K562 (cell line): ENCODE results near the gene RPL7L1. TPM values are rescaled to one million over a fixed set of nuclear protein-coding genes. Genes with fewer than 3 reads are reported as not detected.

Experiments used
- ATAC-seq: fragments of 200-7000 bp; cut with Tn5 transposase; 3 replicates; pipeline ENCODE4 v1.9.1; 2020; ENCODE audit warnings: moderate library complexity
- BruUV-seq: library from RNA; stranded (reverse); fragments of 400-500 nt; replicated peaks from 2 replicates; lab custom pipeline; 2021; lab: Mats Ljungman, UMichigan
- CTCF ChIA-PET: fragments of 300-600 bp; formaldehyde crosslinking; extraction: SDS; loops from one replicate; lab custom pipeline; 2021; ENCODE audit warnings: low intra/inter-chr PET ratio; lab: Yijun Ruan, JAX
- POLR2A ChIA-PET: fragments of 300-600, 350-650 bp; sonication (Branson Sonifier 250); formaldehyde crosslinking; extraction: SDS; loops from one replicate; lab custom pipeline; 2021; ENCODE audit warnings: antibody characterized with exemption, inconsistent platforms; lab: Yijun Ruan, JAX
- DNase-seq, 4 experiments: peaks; one replicate each; pipeline versions ENCODE4 v3.0.0 to v3.0.0-alpha.2; 2011 to 2018; ENCODE audit warnings: low spot score in 3 of 4, mixed read lengths in 3 of 4; ENCODE audit errors: extremely low read depth in 1 of 4
- FAIRE-seq: peaks from 2 replicates; lab custom pipeline; 2011; peaks lifted over from hg19 to GRCh38; lab: Jason Lieb, UNC
- H2AFZ ChIP-seq: 2 replicates; pipeline ENCODE4 v1.6.0; 2011; ENCODE audit warnings: low read depth, low read length, control low read depth, inconsistent platforms
- H3K27ac ChIP-seq: fragments of 200-600 bp; 3 replicates; pipeline ENCODE4 v1.8.0; 2011; ENCODE audit warnings: low read depth, mild to moderate bottlenecking, control low read depth, inconsistent platforms, low read length, moderate library complexity, mixed read lengths; ENCODE audit errors: extremely low read depth
- H3K27me3 ChIP-seq, 2 experiments: fragments of 300-600 bp in 1 of 2; 2 replicates in 1 of 2; 3 replicates in 1 of 2; pipeline versions ENCODE4 v1.6.0 to v1.8.0; 2011; ENCODE audit warnings: inconsistent platforms in 2 of 2, low read length in 2 of 2, mild to moderate bottlenecking in 1 of 2, mixed read lengths in 1 of 2, moderate library complexity in 1 of 2; ENCODE audit not compliant: control insufficient read depth in 2 of 2, insufficient read depth in 2 of 2
- H3K36me3 ChIP-seq: fragments of 300-600 bp; 3 replicates; pipeline ENCODE4 v1.8.0; 2011; ENCODE audit warnings: mild to moderate bottlenecking, low read length, inconsistent platforms; ENCODE audit not compliant: control insufficient read depth, insufficient read depth
- H3K4me1 ChIP-seq, 2 experiments: fragments of 200-600 bp in 1 of 2; replicated peaks in 1 of 2; 2 replicates in 1 of 2; 3 replicates in 1 of 2; pipeline versions ENCODE4 v1.5.1 to v1.8.0; 2011; ENCODE audit warnings: inconsistent platforms in 2 of 2, low read length in 2 of 2, mild to moderate bottlenecking in 1 of 2, mixed read lengths in 1 of 2, moderate library complexity in 1 of 2; ENCODE audit not compliant: control insufficient read depth in 2 of 2, insufficient read depth in 2 of 2
- H3K4me2 ChIP-seq: 2 replicates; pipeline ENCODE4 v1.6.1; 2011; ENCODE audit warnings: low read length, control low read depth, inconsistent platforms, mixed read lengths; ENCODE audit not compliant: insufficient read depth
- H3K4me3 ChIP-seq: fragments of 200-600 bp; sonication (generic), shearing (Covaris generic); 2 replicates; pipeline ENCODE4 v1.5.1; 2016; ENCODE audit warnings: control low read depth, inconsistent platforms
- H3K79me2 ChIP-seq: fragments of 200-600 bp; 3 replicates; pipeline ENCODE4 v1.8.0; 2011; ENCODE audit warnings: low read length, inconsistent platforms; ENCODE audit not compliant: control insufficient read depth, insufficient read depth
- H3K9ac ChIP-seq, 2 experiments: 2 replicates each; pipeline versions ENCODE4 v1.6.0 to v1.6.1; 2011; ENCODE audit warnings: low read depth in 2 of 2, low read length in 2 of 2, control low read depth in 1 of 2, inconsistent platforms in 1 of 2, mild to moderate bottlenecking in 1 of 2, mixed read lengths in 1 of 2; ENCODE audit not compliant: insufficient read depth in 1 of 2
- H3K9me1 ChIP-seq: one replicate; pipeline ENCODE4 v1.6.0; 2011; ENCODE audit warnings: inconsistent platforms, mild to moderate bottlenecking, low read length, moderate library complexity; ENCODE audit not compliant: control insufficient read depth, insufficient read depth
- H3K9me3 ChIP-seq: replicated peaks from 2 replicates; pipeline ENCODE4 v1.5.1; 2011; ENCODE audit warnings: low read depth, low read length, inconsistent platforms; ENCODE audit not compliant: control insufficient read depth, insufficient read depth
- H4K20me1 ChIP-seq: replicated peaks from 2 replicates; pipeline ENCODE4 v1.6.1; 2011; ENCODE audit warnings: low read length, inconsistent platforms, mixed read lengths; ENCODE audit not compliant: control insufficient read depth, insufficient read depth
- ARHGAP35 ChIP-seq: fragments of 450-650 bp; IDR thresholded peaks from 2 replicates; pipeline ENCODE4 v1.6.1; 2018; ENCODE audit not compliant: partially characterized antibody
- EHMT2 ChIP-seq: fragments of 450-650 bp; IDR thresholded peaks from 2 replicates; pipeline ENCODE4 v1.6.1; 2018; ENCODE audit warnings: antibody characterized with exemption
- ESRRB ChIP-seq: fragments of 250-450 bp; sonication (Bioruptor Pico); IDR thresholded peaks from 2 replicates; pipeline ENCODE4 v1.5.0; 2020; ENCODE audit warnings: mild to moderate bottlenecking, moderate library complexity, borderline replicate concordance
- GABPB2 ChIP-seq: fragments of 250-450 bp; sonication (Bioruptor Pico); conservative IDR thresholded peaks from 2 replicates; pipeline ENCODE4 v1.5.1; 2021; ENCODE audit warnings: mild to moderate bottlenecking
- MCM5 ChIP-seq: fragments of 450-650 bp; IDR thresholded peaks from 2 replicates; pipeline ENCODE4 v1.6.1; 2016; ENCODE audit warnings: low read depth
- MCM7 ChIP-seq, 2 experiments: fragments of 450-650 bp; IDR thresholded peaks; 2 replicates each; pipeline ENCODE4 v1.6.1; 2016 to 2018
- NBN ChIP-seq: fragments of 450-650 bp; IDR thresholded peaks from 2 replicates; pipeline ENCODE4 v1.6.1; 2016; ENCODE audit warnings: low read depth, mild to moderate bottlenecking
- NEUROD1 ChIP-seq: fragments of 150-350 bp; IDR thresholded peaks from 2 replicates; pipeline ENCODE4 v1.6.1; 2014; ENCODE audit warnings: borderline replicate concordance, low read length, low read depth; ENCODE audit not compliant: partially characterized antibody
- POLR2AphosphoS5 ChIP-seq: IDR thresholded peaks from 2 replicates; pipeline ENCODE4 v1.6.1; 2011; ENCODE audit warnings: mild to moderate bottlenecking, low read depth, low read length, moderate library complexity; ENCODE audit not compliant: control insufficient read depth, insufficient read depth
- WGBS: fragments of 100-300 bp; shearing (Covaris generic); methylation state at CpG from one replicate; pipeline ENCODE4 v1.1.6; 2016; ENCODE audit warnings: low coverage, mixed read lengths; ENCODE audit not compliant: insufficient coverage; ENCODE audit errors: missing lambda C conversion rate; 5-methylcytosine and 5-hydroxymethylcytosine counted together
- in situ Hi-C: fragments of 300-500 bp; cut with MboI; formaldehyde crosslinking; loops from 4 replicates; pipeline ENCODE4 v1.15.0; 2018; ENCODE audit warnings: inconsistent platforms, mixed read lengths
- intact Hi-C: fragments of 100-400 bp; cut with micrococcal nuclease; formaldehyde crosslinking; loops from 2 replicates; pipeline ENCODE4 v1.14.2; 2022
- polyA plus RNA-seq, 8 experiments: library from polyadenylated mRNA; depleted of rRNA in 4 of 8; stranded (reverse) in 5 of 8; unstranded in 3 of 8; fragments of >200 nt; fragmentation: Nextera tagmentation in 2 of 8; fragmentation: Illumina TruSeq in 1 of 8; extraction: Ambion mirVana in 2 of 8; extraction: Trizol in 1 of 8; gene quantifications; 2 replicates each; pipeline versions ENCODE4 v1.2.1 to v1.2.3, GENCODE V29; 2011 to 2014; ENCODE audit warnings: inconsistent platforms in 1 of 8, missing spikeins in 1 of 8
- total RNA-seq, 7 experiments: library from RNA; depleted of rRNA in 6 of 7; stranded (reverse); fragments of >200 nt in 6 of 7; fragmentation: Illumina TruSeq in 2 of 7; extraction: Trizol in 2 of 7; gene quantifications; 2 replicates each; pipeline versions ENCODE4 v1.2.1 to v1.2.3, GENCODE V29; 2011 to 2021; ENCODE audit warnings: low replicate concordance in 1 of 7
- TF ChIP-seq, protein P1 (sequence below): sonication (generic); formaldehyde crosslinking; IDR thresholded peaks from 2 replicates; pipeline ENCODE4 v1.8.1; 2023; ENCODE audit warnings: mild to moderate bottlenecking, missing genetic modification reagents

RPL7L1 gene
- total and polyA plus RNA-seq, 9 of the 15 experiments (the other 6 are each of a cell fraction or from before 2014, with no cell fraction given), result 129 to 259 (median 164) TPM

GRCh38 chr6:42891199-42891722 is 11.8 kb downstream of the RPL7L1 start:
- DNase-seq (no peak), FAIRE-seq (no peak), ATAC-seq (no peak; the same call in 2 of the 3 replicates)
- in situ Hi-C loops, result no loop called here
- intact Hi-C loops, result no loop called here
- WGBS, result 95% methylated on average over 17 of the region's 17 CpGs
- H3K9me1 ChIP-seq, result no peaks in the 10 kb centered on the region
- H3K27ac ChIP-seq, result no peak overlapping the region
- POLR2A ChIA-PET, result interaction anchor here (0.5 to 4.0 kb wide), 2 partner anchors 10 to 81 kb away, joined by 3 to 34 read pairs; partner anchors contain the start of gene RPL7L1
- no peak overlapping the region for H3K4me3 ChIP-seq
- H3K27me3 ChIP-seq, result no peaks in the 10 kb centered on the region
- H3K4me1 ChIP-seq, result peaks cover 15 to 20% of the 10 kb centered on the region in 2 experiments
- BruUV-seq, result no TSS peak
- no peaks in the 10 kb centered on the region for H4K20me1 ChIP-seq
- CTCF ChIA-PET, result no interaction called here
- no peak overlapping the region for H2AFZ ChIP-seq
- TF ChIP-seq, protein P1, sequence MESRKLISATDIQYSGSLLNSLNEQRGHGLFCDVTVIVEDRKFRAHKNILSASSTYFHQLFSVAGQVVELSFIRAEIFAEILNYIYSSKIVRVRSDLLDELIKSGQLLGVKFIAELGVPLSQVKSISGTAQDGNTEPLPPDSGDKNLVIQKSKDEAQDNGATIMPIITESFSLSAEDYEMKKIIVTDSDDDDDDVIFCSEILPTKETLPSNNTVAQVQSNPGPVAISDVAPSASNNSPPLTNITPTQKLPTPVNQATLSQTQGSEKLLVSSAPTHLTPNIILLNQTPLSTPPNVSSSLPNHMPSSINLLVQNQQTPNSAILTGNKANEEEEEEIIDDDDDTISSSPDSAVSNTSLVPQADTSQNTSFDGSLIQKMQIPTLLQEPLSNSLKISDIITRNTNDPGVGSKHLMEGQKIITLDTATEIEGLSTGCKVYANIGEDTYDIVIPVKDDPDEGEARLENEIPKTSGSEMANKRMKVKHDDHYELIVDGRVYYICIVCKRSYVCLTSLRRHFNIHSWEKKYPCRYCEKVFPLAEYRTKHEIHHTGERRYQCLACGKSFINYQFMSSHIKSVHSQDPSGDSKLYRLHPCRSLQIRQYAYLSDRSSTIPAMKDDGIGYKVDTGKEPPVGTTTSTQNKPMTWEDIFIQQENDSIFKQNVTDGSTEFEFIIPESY (CRISPR knock-in tag), result no peak; the same call in 1 of the 2 replicates
- no peak for TF ChIP-seq NBN
- TF ChIP-seq POLR2AphosphoS5, result no peak
- no peak for TF ChIP-seq ARHGAP35
- no peak for TF ChIP-seq MCM5
- TF ChIP-seq MCM7 (IDR thresholded peaks at IDR 0.05), result no peak
- no peak for TF ChIP-seq GABPB2 (CRISPR knock-in tag)
- no peak for TF ChIP-seq ESRRB (CRISPR knock-in tag)
- no peak for TF ChIP-seq EHMT2
- no peak for TF ChIP-seq NEUROD1
- no peaks in the 10 kb centered on the region for H3K79me2 ChIP-seq
- H3K36me3 ChIP-seq, result peaks cover 28% of the 10 kb centered on the region
- no peak overlapping the region for H3K4me2 ChIP-seq
- no peak overlapping the region for H3K9ac ChIP-seq
- H3K9me3 ChIP-seq, result 0 out of 2 replicates have a peak, but pooled peaks cover 3% of the 10 kb centered on the region
